H1 (cell line): ENCODE data around the gene KTI12. TPM values are rescaled to one million over a fixed set of nuclear protein-coding genes. Genes with fewer than 3 reads are reported as not detected.

Source experiments
- BACH1 ChIP-seq: IDR thresholded peaks from 2 replicates; pipeline ENCODE4 v1.6.1; 2012; ENCODE audit warnings: low read length, improper control_type of control experiment
- CBX8 ChIP-seq: fragments of 300-800, 300-1000 bp; sonication (generic); IDR thresholded peaks from 2 replicates; pipeline ENCODE4 v1.7.1; 2016; ENCODE audit warnings: low read depth, low read length, borderline replicate concordance
- CTBP2 ChIP-seq: IDR thresholded peaks from 2 replicates; pipeline ENCODE4 v1.7.0; 2011; ENCODE audit warnings: borderline replicate concordance, mild to moderate bottlenecking, moderate library complexity, mixed read lengths, low read length; ENCODE audit not compliant: insufficient read depth, insufficient read length
- EP300 ChIP-seq, 2 experiments: IDR thresholded peaks; 1 replicate in 1 of 2; 2 replicates in 1 of 2; pipeline ENCODE4 v1.6.1; 2011 to 2012; ENCODE audit warnings: low read depth in 2 of 2, low read length in 2 of 2, mild to moderate bottlenecking in 2 of 2, borderline replicate concordance in 1 of 2, inconsistent platforms in 1 of 2, moderate library complexity in 1 of 2
- POLR2AphosphoS5 ChIP-seq: IDR thresholded peaks from 2 replicates; pipeline ENCODE4 v1.6.1; 2011; ENCODE audit warnings: low read depth, low read length
- TCF12 ChIP-seq: IDR thresholded peaks from 2 replicates; pipeline ENCODE4 v1.6.1; 2011; ENCODE audit warnings: low read depth, mild to moderate bottlenecking, low read length
- TEAD4 ChIP-seq: IDR thresholded peaks from 2 replicates; pipeline ENCODE4 v1.6.1; 2012; ENCODE audit warnings: low read depth, low read length, inconsistent platforms, mixed read lengths
- YY1 ChIP-seq: IDR thresholded peaks from 2 replicates; pipeline ENCODE4 v1.6.1; 2011; ENCODE audit warnings: low read depth, mild to moderate bottlenecking, low read length
- polyA plus RNA-seq, 7 experiments: library from polyadenylated mRNA; depleted of rRNA in 3 of 7; stranded (reverse) in 5 of 7; unstranded in 2 of 7; fragments of >200 nt in 5 of 7; fragments of 200-250 nt in 2 of 7; gene quantifications; 1 replicate in 5 of 7; 2 replicates in 1 of 7; 4 replicates in 1 of 7; pipeline versions ENCODE4 v1.2.1 to v1.2.3, GENCODE V29; 2011 to 2013; ENCODE audit warnings: missing spikeins in 2 of 7, mixed read lengths in 2 of 7
- total RNA-seq: library from RNA; stranded (reverse); fragmentation: NEBNext Ultra II Directional; extraction: Animal tissue kit (Norgen Biotek cat#: 25700); gene quantifications from 2 replicates; pipeline ENCODE4 v1.2.1, GENCODE V29; 2021

KTI12 gene
- total and polyA plus RNA-seq, 2 of the 8 experiments (the other 6 are each of a cell fraction or from before 2014, with no cell fraction given): 7.5 to 16.2 TPM

GRCh38 chr1:51989582-51990477, 43.8 kb downstream of the KTI12 start (continued):
- TF ChIP-seq TEAD4 (no peak), CBX8 (no peak), CTBP2 (no peak), EP300 (IDR thresholded peaks at IDR 0.05; ENCODE audit: borderline replicate concordance in 1 of 2, low read depth in 2 of 2, low read length in 2 of 2) (no peak), POLR2AphosphoS5 (no peak), YY1 (no peak), TCF12 (no peak), BACH1 (no peak)
